Astrocyte of the spinal cord (primary cell): Measurements from ENCODE around the gene KLF8.
A peak's percentile ranks its signal among the peaks of the same experiment; 100 is the strongest.

Experiments used
- DNase-seq: peaks from one replicate; pipeline ENCODE4 v3.0.0; 2011; ENCODE audit warnings: low read depth, low spot score
- H3K4me3 ChIP-seq: 2 replicates; pipeline ENCODE4 v1.5.1; 2011; ENCODE audit warnings: low read depth, mild to moderate bottlenecking, low read length, moderate library complexity
- in situ Hi-C: cut with HindIII; loops from 2 replicates; pipeline ENCODE4 v1.10.0; 2017; ENCODE audit warnings: low sequenced_read_pairs
- TF ChIP-seq, protein P1 (sequence below): IDR thresholded peaks from 2 replicates; pipeline ENCODE4 v1.5.1; 2012; ENCODE audit warnings: low read depth, mild to moderate bottlenecking, low read length, inconsistent platforms

The KLF8 gene

DNA sequence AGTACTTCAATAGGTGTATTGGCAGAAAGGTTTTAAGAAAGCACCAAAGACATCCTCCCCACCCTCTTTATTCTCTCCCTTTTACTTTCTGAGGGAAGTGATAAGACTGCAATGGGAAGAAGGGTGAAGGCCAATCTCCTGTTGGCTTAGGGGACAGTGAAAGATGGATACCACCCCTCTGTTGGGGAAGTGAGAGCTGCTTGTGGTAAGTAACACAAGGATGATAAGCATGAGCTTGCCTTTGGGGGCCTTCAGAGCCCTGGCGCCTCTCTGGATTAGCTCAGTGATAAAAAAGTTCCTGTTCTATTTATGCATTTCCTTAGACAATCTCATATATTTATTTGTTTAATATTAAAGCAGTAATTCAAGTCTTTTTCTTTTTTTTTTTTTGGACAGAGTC is 5.2 kb upstream of the KLF8 start:
- no peak overlapping the region for H3K4me3 ChIP-seq
- DNase-seq = no peak
- in situ Hi-C loops = no loop called here
- TF ChIP-seq, protein P1, sequence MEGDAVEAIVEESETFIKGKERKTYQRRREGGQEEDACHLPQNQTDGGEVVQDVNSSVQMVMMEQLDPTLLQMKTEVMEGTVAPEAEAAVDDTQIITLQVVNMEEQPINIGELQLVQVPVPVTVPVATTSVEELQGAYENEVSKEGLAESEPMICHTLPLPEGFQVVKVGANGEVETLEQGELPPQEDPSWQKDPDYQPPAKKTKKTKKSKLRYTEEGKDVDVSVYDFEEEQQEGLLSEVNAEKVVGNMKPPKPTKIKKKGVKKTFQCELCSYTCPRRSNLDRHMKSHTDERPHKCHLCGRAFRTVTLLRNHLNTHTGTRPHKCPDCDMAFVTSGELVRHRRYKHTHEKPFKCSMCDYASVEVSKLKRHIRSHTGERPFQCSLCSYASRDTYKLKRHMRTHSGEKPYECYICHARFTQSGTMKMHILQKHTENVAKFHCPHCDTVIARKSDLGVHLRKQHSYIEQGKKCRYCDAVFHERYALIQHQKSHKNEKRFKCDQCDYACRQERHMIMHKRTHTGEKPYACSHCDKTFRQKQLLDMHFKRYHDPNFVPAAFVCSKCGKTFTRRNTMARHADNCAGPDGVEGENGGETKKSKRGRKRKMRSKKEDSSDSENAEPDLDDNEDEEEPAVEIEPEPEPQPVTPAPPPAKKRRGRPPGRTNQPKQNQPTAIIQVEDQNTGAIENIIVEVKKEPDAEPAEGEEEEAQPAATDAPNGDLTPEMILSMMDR = no peak

DNA sequence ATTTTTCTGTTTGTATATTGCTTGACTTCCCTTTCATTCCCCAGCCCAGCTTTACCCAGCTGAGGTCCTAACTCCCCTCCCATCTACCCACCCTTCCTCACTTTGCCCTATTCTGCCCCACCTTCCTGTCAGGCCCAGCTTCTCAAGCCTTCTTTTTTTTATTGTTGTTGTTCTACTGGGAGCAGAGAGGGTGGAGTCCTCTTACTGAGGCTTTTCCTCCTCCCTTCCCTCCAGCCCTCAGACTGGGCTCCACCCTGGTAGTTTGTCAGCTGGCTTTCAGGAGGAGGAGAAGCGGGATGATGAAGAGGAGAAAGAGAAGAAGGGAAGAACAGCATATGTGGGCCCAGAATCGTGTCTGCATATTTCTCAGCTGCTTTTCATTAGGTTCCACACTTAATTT is 3.2 kb upstream of the KLF8 start:
- no peak overlapping the region for H3K4me3 ChIP-seq
- in situ Hi-C loops = no loop called here
- DNase-seq = no peak
- TF ChIP-seq, protein P1 = no peak

DNA sequence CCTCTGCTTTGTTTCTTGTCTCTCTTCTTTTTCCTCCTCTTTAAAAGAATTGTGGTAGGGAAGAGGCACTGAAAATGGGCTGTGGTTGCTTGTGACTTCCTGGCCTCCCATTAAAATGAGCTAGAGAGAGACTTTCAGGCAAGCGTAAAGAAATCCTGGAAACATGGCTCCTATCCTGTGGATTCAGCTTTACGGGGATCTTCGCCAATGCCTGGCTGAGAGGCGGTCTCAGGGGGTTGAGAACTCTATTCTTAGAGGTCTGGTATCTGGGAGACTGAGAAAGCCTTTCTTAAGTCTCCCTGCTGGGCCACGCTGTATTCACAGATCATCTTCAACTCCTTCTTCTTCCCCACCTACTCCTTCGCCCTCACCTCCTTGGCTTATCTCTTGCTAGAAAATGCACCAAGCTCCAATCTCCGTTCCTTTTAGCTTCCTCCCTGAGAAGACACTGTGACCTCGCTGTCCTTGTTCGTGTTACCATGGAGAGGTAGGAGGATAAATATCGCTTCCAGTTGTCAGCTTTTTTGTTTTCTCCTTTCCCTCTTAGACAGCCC is 542 bp upstream of the KLF8 start:
- TF ChIP-seq, protein P1 = no peak
- in situ Hi-C loops = no loop called here
- no peak overlapping the region for H3K4me3 ChIP-seq
- no peak for DNase-seq

DNA sequence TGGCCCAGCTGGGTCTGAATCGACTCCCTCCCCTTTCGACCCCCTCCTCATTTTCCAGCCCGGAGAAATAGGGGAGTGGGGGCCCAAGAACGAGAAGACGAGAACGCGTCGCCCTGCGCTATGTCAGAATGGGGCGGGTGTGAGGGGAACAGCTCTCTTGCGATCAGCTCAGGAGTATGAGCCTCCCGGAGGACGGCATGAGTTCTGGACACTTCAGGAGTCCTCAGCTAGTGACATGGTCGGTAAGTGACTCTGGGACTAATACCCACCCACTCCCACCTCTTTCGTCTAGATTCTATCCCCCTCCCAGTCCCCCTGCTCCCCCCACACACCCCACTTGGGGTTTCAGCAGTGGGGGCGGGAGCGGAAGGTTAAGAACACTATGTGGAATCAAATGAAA is 944 bp downstream of the KLF8 start:
- H3K4me3 ChIP-seq = peak overlapping the region; percentile 27
- in situ Hi-C loops = no loop called here
- no peak for DNase-seq
- TF ChIP-seq, protein P1 = no peak

DNA sequence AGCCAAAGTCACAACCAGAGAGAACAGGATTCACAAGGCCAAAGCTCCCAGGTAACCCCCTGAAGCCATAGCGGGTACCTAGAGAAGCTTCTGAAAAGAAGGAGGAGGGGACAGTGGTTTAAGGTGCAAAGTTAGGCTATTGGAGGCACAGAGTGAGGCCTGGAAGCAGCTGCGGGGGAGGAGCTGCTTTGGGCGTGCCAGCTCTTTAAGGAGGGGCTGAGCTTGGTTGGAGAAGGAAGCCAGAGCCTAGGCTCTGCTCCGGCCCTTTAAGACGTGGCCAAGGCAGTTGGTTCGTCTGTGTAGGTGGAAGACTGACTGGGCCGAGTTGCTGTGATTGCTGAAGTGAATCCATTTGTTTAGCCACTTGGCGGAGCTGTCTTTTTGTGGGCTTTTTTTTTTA is 1.5 kb downstream of the KLF8 start:
- TF ChIP-seq, protein P1 = no peak
- no peak overlapping the region for H3K4me3 ChIP-seq
- DNase-seq = peak; percentile 6
- in situ Hi-C loops = no loop called here

DNA sequence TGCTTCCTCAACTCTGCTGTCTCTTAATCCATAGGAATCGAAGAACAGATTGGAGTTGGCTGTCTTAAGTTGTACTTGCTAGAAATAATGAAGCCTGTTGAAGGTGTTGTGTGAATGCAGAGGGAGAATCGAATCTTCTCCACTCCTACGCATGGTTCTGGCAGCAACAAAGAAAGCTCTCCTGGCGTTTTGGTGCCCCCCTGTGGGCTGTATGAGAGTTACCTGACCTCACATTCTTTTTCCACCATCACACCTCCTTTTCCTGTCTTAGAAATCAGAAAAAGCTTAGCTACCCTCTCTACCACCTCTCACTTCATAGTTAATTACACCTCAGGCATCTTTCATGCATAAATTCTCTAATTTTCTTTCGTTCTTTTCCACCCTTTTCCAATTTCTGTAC is 16.3 kb downstream of the KLF8 start:
- no peak overlapping the region for H3K4me3 ChIP-seq
- TF ChIP-seq, protein P1 = peak; percentile 59
- in situ Hi-C loops = no loop called here
- DNase-seq = peak; percentile 33
